Measurements from ENCODE around the gene R3HDM2.

R3HDM2 gene

GRCh38 chr12:57229046-57229633 is 201.7 kb downstream of the R3HDM2 start:
- no peak for DNase-seq (ENCODE audit: low spot score)

DNA sequence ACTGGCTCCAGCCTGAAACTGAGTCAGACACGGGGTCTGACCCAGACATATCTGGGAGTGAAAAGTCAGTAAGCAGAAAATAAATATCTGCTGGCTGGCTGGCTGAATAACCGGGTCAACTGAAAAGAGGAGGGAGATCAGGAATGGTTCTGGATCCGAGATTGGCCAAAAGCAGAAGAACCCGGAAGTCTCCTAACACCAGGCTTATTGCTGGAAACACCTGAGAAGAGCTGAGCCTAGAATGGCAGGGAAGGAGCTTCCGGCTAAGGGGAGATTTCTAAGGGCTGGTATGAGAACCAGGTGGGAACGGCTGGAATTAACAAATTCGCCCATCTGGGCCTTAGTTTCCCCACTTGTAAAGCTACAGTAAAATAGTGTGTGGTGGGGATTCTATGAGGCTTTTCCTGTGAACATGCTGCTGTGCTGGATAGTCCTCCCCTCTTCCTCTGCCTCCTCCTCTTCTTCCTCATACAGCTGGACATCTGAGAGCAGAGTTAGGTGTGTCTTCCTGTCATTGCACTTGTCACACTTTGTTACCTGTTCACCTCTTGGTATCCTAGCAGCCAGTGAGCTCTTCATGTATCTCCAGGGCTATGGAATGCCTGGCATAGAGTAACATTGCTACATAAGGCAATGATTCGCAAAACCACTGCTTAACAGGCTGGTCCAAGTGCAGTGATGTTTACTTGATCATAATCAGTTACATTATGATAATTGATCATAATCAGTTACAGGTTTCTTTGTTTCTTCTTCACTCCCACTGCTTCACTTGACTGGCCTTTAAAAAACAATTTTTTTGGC is 203.3 kb downstream of the R3HDM2 start:
- DNase-seq (ENCODE audit: low spot score) = no peak

DNA sequence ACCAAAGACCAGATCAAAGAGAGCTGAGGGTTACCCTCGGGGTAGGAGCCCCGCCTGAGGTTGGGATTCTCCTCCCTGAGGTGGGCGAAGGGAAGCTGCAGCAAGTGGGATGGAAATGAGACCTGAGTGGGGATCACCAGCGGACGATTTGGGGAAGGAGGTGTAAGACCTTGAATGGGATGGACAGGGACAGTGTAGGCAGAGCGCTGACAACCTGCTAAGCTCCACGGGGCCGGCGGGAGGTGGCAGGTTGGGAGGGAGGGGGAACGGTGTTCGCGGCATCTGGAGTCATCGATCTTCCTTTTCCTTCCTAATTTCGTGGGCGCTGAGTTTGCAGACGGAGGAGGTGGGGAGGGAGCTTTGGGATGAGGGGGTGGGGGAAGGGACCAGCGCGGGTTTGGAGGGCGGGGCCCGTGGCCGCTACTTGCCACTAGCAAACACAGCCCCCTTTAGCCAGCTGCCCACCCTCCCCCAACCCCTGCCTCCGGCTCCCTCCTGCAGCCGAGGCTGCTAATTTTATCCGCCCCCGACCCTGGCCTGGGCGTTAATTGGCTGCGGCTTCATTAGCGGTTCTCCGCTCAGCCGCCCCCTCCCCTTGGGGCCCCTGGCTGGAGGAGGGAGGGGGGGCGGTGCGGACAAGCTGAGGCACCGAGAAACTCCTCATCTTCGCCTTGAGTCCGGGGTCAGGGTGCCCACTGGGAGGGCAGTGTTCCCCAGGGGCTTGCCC is 204.1 kb downstream of the R3HDM2 start:
- DNase-seq (ENCODE audit: low spot score) = no peak

DNA sequence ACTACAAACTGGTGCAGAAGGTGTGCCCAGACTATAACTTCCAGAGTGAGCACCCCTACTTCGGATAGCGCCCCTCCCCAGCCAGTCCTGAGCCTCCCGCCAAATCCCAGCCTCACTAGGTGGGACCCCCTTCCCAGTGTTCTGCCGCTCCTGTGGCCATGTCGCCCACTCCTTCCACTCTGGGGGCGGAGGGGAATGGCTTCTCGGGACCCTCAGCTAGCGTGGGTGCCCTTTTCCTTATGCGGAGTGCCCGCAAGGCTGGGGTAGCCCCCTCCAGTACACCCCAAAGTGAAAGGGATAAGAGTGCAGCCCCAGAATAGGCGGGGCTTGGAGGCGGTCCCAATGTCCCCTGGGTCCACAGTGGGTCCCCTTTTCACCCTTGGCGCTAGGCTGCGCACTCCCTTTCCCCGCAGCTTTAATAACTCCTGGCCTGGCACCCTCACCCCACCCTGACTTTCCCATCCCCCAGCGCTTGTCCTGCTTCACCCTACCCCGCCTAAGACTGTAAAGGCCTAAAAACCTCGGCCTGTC is 205.1 kb downstream of the R3HDM2 start:
- DNase-seq (ENCODE audit: low spot score) = no peak

GRCh38 chr12:57224973-57225679 is 205.7 kb downstream of the R3HDM2 start:
- DNase-seq (ENCODE audit: low spot score) = peak; percentile 79

DNA sequence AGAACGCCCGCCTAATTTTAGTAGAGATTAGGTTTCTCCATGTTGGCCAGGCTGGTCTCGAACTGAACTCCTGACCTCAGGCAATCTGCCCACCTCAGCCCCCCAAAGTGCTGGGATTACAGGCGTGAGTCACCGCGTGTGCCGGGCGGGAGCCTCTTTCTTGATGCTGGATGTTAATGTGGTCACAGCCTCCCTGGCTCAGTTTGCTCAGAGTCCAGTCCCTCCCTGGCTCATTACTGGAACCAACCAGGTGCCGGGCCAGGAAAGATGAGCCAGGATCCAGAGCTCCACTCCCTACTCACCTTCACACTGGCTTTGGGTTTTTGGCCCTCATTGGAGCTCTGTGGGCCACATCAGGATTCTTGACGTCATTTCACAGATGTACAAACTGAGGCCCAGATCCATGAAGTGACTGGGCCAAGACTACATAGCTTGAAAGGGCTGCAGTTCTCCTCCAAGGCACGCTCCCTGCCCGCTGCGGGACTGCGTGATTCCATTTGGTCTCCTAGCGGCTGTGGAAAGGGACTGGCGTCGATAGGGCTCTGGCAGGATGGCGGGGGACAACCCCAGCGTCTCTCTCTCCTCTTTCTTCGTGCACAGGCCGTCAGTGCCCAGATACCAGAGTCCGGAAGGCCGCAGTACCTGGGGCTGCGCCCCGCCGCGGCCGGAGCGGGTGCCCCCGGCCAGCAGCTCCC is 206.4 kb downstream of the R3HDM2 start:
- DNase-seq (ENCODE audit: low spot score) = no peak

DNA sequence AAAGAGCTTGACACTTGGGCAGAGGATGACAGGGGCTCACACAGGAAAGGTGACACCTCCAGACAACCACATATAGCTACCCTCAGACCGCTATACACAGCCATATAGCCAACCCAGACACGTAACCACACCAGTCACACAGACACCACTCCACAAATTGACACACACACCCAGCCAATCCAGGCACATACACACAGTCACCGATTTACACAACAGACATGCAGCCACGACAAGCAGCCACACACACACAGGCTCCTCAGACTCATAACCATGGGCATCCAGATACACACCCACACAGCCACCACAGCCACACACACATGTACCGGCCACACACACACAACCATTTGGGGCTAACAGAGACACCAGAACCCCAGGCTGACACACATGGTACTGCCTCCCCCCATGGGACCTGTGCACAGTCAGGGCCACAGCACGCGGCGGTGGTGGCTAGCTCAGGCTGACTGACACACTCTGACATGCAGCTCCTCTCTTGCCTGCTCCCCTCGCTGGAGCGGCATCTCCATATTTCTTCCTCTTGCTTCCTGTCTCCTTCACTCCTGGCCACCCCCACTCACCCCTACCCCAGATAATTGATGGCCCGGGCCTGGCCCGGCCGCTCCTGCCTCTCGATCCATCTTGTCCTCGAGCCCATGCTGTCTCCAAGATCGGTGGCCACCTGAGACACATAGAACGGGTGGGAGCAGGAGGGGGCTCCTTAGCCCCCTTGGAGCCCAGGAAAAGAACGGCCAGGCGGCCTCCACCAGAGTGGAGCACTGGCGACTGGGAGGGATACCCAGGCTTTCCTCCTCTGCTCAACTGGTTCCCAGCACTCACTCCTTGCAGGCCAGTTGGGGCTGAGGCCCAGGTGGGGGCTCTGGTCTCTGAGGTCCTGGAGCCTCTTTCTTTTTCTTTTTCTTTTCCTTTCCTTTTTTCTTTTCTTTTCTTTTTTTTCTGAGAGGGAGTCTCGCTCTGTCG is 207.4 kb downstream of the R3HDM2 start:
- no peak for DNase-seq (ENCODE audit: low spot score)

- no peak for DNase-seq (ENCODE audit: low spot score)
Measured at GRCh38 chr12:57222286-57223190, 208.3 kb downstream of the R3HDM2 start.

GRCh38 chr12:57221169-57221917 is 209.5 kb downstream of the R3HDM2 start:
- no peak for DNase-seq (ENCODE audit: low spot score)

DNA sequence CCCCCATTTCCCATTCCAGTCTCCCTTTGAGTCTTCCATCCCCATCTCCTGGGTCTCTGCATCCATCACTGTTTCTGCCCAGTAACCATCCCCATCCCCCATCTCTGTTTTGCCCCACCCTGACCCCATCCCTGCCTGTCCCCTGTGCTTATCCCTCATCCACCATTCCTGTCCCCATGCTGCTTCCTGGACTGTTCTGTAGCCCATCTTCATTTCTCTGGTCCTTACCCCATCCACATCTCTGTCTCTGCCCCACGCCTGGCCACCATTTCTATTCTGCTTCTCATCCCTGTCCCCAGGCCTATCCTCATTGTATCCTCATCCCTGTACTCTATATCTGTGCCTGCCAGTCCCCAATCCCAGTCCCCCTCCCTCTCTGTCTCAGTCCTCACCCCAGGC is 210.1 kb downstream of the R3HDM2 start:
- DNase-seq (ENCODE audit: low spot score) = no peak

GRCh38 chr12:57219993-57220754 is 210.7 kb downstream of the R3HDM2 start:
- no peak for DNase-seq (ENCODE audit: low spot score)

DNA sequence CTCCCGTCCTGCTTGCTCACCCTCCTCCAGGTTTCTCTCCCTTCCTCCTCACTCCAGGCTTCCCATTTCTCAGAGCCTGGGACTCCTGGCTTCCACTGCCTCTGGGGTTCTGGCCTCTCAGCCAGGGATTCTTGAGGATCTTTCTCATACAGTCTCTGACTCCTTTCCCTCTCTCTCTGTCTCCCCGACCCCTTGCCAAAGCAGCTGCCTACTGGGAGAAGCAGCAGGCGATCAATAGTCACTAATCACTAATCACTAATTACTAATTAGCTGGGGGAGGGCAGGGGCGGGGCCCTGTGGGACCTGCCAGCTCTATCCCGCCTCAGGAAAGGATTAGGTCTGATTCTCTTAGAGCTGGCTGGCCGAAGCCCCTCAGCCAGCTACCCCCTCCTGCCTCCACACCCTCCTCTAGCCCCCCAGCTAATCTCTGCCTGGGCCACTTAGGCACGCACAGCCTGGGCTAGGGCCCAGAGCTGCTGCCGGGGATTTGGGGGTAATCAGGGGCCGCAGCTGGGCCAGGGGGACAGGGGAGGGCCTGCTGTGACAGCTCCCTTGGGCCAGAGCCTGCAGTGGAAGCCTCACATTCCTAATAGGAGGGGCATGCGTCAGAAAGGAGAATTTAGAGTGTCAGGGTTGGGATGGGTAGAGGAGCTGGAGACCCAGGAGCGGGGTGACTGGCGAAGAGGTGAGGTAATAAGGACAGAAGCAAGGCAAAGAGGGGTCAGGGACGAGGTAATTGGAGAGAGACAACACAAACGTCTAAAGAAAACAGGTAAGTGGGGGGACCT is 211.4 kb downstream of the R3HDM2 start:
- no peak for DNase-seq (ENCODE audit: low spot score)

- no peak for DNase-seq (ENCODE audit: low spot score)
Measured at GRCh38 chr12:57218030-57218853, 212.6 kb downstream of the R3HDM2 start.

- DNase-seq (ENCODE audit: low spot score) = no peak
Measured at GRCh38 chr12:57216921-57217879, 213.6 kb downstream of the R3HDM2 start.
